Superior temporal gyrus (tissue), 1 donor: ENCODE measurements around the gene TRIM40.
A peak's percentile ranks its signal among the peaks of the same experiment; 100 is the strongest.

Source experiments
- DNase-seq: peaks from one replicate; pipeline ENCODE4 v3.0.0-alpha.2; 2016; ENCODE audit errors: extremely low spot score

The TRIM40 gene

GRCh38 chr6:30149234-30149633 lies 13.3 kb downstream of the TRIM40 start:
- DNase-seq, result no peak

DNA sequence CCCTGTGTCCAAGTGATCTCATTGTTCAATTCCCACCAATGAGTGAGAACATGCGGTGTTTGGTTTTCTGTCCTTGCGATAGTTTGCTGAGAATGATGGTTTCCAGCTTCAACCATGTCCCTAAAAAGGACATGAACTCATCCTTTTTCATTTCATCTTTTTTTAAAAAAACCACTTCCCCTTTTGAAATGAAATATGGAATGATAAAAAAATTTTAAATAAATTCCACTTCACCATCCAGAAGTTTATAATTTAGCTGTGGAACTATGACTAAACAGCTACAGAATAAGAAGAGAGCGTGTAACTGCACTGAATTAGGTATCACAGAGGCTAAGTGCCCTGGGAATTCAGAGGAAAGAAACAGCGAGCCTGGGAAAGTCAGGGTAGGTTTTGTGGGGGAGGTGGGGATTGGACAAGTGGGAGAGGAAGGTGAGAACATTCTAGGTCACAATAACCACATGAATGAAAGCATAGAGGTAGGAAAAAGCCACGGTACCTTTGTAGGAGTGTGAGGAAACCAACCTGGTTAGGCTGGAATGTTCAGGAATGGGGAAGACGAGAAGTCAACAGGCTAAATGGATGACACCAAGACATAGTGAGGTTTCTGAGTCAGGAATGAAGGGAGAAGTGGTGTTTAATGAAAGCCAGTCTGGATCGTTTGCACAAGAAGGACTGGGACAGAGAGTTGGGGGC lies 14.1 kb downstream of the TRIM40 start:
- DNase-seq, result no peak

DNA sequence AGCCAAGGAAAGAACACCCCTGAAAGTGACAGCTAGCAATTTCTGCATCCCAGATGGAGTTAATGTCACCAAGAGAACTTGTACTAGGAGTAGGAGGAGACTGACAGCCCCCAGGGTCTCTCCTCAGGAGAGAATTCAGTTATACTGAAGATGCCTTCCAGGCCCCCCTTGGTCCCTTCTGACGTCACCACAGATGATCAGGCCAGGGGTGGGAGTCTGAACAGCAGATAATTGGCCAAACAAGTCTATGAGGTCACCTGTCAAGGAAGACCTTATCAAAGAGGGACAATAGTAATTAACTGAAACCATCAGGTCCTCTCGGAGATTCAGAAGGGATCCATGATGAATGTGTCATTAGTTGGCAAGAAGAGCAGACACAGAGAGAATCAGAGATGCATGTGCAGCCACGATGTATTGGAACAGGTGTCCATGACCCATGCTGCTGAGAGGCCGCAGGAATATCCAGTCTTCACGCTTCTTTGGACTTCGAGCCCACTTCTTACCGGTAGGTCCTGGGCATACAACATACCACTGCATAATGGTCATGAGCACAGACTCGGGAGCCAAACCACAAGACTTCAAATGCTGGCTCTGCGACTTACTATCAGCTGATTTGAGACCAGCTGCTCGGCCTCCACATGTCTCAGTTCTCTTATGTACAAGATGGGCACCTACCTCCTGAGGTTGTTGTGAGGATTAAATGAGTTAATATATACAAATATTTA lies 14.9 kb downstream of the TRIM40 start:
- no peak for DNase-seq

- DNase-seq, result no peak
Observed at GRCh38 chr6:30151580-30151979, 15.6 kb downstream of the TRIM40 start.

DNA sequence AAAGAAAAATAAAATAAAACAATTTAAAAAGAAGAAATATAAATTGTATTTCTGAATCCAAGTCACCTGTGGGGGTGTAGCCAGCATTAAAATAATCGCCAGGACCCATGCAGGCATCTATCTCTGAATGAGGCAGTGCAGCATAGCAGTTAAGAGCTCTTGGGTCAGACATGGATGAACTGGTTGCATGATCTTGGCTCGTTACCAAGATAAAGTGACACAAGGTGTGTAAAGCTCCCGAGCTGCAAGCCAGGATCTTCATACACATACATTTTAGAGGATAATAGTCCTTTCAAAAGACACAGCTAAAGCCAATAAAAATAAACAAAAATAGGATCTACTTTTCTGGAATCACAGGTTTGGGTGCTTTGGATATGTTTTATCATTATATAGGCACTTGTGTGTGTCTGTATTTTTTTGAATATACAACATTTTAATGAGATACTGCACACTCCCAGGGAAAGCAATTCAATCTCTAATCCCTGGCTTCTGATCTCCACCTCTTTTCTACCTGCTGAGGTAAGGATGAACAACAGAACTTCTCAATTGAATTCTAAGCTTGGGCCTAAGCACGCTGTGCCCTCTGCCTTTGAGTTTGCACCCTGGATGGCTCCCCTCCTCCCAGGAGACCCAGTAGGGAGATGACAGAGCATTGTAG lies 16.2 kb downstream of the TRIM40 start:
- no peak for DNase-seq

DNA sequence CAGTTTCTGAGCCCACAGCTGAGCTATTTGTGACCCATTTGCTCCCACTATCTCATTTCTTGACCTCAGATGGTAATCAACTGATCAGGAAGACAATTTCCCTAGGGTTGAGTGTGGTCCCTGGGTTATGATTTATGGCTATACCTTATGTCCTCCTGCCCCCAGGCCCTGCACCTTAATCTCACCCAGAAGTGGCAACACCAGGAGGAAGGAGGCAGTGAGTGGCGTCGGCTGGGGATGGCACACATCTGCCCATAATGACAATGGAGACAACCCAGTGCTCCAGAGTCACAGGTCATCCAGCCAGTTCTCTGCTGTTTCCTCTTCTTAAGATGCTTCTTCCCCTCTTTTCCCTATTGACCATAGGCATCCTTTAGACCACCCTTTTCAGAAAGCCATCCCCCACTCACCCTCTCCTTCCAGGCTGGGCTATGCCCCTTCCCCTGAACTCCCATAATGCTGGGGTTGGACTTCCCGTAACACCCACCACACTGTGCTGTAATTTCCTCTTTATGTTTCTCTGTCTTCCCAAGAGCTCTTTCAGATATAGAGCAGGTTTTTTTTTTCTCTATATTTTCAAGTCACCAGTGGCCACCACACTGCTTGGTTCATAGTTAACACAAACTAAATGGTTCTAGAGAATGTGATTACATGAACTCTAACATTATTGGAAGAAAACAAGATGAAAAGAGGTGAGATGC lies 17.1 kb downstream of the TRIM40 start:
- DNase-seq, result no peak

GRCh38 chr6:30154061-30154460 lies 18.1 kb downstream of the TRIM40 start:
- DNase-seq, result no peak

- no peak for DNase-seq
Observed at GRCh38 chr6:30154709-30155519, 19.0 kb downstream of the TRIM40 start.

DNA sequence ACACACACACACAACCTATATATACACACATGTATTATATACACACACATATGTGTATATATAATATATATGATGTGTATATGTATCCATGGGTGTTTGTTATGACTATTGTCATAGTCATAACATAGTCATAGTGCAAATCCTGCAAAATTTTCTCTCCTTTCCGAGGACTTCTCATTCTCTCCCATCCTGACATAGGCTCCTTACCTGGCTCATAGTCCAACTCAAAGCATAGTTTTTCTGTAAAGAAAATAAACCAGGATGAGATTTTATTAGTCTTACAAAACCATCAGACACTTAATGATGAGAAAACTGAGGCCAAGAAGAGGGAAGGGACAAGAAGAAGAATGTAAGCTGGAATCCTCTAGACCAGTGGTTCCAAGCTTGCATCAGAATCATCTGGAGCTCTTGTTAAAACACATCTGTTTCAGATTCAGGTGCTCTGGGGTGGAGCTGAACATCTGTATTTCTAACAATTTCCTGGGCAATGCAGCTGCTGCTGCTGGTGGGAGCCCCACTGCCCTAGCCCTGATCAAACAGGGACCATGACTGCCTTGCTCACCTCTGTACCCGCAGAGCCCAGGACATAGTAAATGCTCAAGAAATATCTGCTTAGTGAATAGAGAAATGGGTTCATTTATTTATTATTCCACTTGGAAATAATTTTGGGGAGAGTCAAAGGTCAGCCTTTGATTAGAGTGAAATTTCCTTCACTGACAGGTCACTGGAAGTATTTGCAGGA lies 19.8 kb downstream of the TRIM40 start:
- no peak for DNase-seq

GRCh38 chr6:30156262-30156599 lies 20.3 kb downstream of the TRIM40 start:
- no peak for DNase-seq

DNA sequence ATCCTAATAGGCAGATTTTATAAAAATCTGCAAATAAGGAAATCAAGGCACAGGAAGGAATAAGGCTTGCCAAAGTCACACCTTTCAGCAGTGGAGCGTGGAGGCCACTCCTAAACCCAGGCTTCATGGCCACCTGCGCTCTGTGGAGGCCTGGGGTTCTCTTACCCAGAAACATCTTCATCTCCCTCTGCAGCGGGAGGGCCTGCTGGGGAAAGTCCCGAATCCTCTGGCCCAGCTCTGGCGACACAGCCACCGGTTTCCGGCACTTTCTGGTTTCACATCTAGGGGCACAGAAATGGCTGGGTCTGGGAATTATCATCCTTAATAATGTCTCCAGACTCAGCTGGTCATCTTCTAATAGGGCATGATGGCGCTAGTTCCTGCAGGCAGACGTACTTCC lies 20.8 kb downstream of the TRIM40 start:
- no peak for DNase-seq

DNA sequence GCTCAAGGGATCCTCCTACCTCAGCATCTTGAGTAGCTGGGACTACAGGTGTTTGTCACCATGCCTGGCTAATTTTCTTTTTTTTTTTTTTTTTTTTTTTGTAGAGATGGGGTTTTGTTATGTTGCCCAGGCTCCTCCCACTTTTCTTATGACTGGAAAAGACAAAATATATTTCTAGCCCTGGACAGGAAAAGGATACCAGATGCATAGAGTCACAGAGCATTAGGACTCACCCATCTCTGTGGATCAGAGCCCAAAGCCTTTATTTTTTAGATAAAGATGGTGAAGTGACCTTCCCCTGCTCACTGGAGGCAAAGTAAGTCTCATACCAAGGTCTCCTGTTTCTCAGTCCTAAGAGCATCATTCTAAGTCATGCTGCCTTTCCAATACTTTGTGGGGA lies 21.6 kb downstream of the TRIM40 start:
- no peak for DNase-seq

DNA sequence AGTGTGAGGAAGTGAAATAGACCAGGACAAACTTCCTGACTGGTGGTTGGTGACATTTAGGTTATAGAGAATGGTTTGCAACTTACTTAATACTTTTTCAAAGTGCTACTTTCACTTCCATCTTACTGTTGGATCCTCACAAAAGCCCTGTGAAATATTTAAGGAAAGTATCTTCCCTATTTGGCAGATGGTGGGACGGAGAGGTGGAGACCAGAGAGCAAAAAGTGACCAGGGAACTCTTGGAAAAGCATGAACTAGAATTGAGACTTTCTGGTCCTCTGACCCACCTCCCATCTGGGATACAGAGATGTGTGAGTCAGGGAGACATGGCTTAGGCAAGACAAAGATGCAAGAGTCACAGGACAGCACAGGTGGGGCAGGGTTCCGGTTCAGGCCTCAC lies 22.1 kb downstream of the TRIM40 start:
- DNase-seq, result no peak

DNA sequence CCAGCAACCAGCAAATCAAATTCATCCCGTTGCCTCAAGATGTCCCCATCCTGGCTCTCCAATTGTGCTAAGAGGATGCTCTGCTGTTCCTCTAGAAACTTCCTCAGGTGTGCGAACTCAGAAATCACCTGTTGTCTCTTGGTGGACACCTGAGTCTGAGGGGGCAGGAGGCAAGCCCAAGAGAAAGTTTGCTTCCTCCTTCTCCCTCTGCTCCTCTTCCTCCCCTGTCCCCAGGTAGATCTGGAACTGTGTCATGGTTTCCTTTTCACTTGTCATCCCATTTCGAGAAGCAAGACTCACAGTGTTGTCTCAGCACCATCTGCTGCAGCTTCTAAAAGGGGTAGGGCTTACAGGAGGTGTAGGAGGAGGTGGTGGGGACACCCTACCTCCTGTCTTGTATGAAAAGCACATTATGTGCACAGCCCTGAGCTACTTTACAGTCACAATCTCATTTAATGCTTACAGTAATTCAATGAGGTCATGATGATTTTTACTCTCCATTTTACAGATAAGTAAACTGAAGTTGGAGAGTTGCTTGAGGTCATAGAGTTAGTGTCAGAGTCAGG lies 22.6 kb downstream of the TRIM40 start:
- DNase-seq, result peak; percentile 37

GRCh38 chr6:30160008-30160784 lies 24.3 kb downstream of the TRIM40 start:
- DNase-seq, result no peak

- DNase-seq, result no peak
Observed at GRCh38 chr6:30160785-30161531, 25.0 kb downstream of the TRIM40 start, which contains the start of gene TRIM10. Gene TRIM10 (minus strand): TSS chr6:30161211. CDS start chr6:30160858, 353 bp downstream.

GRCh38 chr6:30162265-30163089 lies 26.5 kb downstream of the TRIM40 start:
- DNase-seq, result no peak
